ENCODE results near the gene DHRS3.
"Not testable (repeated sequence)": the region's sequence is repeated elsewhere in the genome, so short reads cannot be mapped to it uniquely, and the experiment has no call there.

DHRS3 gene

GRCh38 chr1:12551584-12551983 lies 66.4 kb downstream of the DHRS3 start:
- no peak for DNase-seq

GRCh38 chr1:12549460-12550349 lies 68.3 kb downstream of the DHRS3 start:
- no peak for DNase-seq

GRCh38 chr1:12548973-12549459 lies 69.0 kb downstream of the DHRS3 start:
- DNase-seq, result no peak

GRCh38 chr1:12548279-12548972 lies 69.6 kb downstream of the DHRS3 start:
- no peak for DNase-seq

GRCh38 chr1:12547586-12548225 lies 70.3 kb downstream of the DHRS3 start:
- no peak for DNase-seq

GRCh38 chr1:12546771-12547585 lies 71.0 kb downstream of the DHRS3 start:
- no peak for DNase-seq

- no peak for DNase-seq
Observed at GRCh38 chr1:12544992-12545391, 73.0 kb downstream of the DHRS3 start.

GRCh38 chr1:12544357-12544756 lies 73.7 kb downstream of the DHRS3 start:
- DNase-seq, result no peak

- DNase-seq, result no peak
Observed at GRCh38 chr1:12543740-12544154, 74.3 kb downstream of the DHRS3 start.

- no peak for DNase-seq
Observed at GRCh38 chr1:12542616-12543592, 75.1 kb downstream of the DHRS3 start.

GRCh38 chr1:12542138-12542465 lies 75.9 kb downstream of the DHRS3 start:
- no peak for DNase-seq

- no peak for DNase-seq
Observed at GRCh38 chr1:12541274-12542137, 76.5 kb downstream of the DHRS3 start.

GRCh38 chr1:12540580-12541273 lies 77.3 kb downstream of the DHRS3 start:
- DNase-seq, result no peak

- DNase-seq, result no peak
Observed at GRCh38 chr1:12539705-12540579, 78.1 kb downstream of the DHRS3 start.

GRCh38 chr1:12539320-12539704 lies 78.7 kb downstream of the DHRS3 start:
- DNase-seq, result no peak

- DNase-seq, result not testable (repeated sequence)
Observed at GRCh38 chr1:12538536-12538935, 79.5 kb downstream of the DHRS3 start.

- no peak for DNase-seq
Observed at GRCh38 chr1:12537906-12538461, 80.0 kb downstream of the DHRS3 start.

GRCh38 chr1:12537294-12537693 lies 80.7 kb downstream of the DHRS3 start:
- no peak for DNase-seq
